GM23248 (cell line): ENCODE measurements around the gene ADCY2. TPM values are rescaled to one million over a fixed set of nuclear protein-coding genes. Genes with fewer than 3 reads are reported as not detected.

Experiments used
- DNase-seq: peaks from one replicate; pipeline ENCODE4 v3.0.0-alpha.2; 2015
- H2AFZ ChIP-seq: fragments of 200-600 bp; sonication (generic); 2 replicates; pipeline ENCODE4 v1.6.1; 2016; ENCODE audit warnings: antibody characterized with exemption
- H3F3A ChIP-seq: fragments of 200-600 bp; sonication (generic); 2 replicates; pipeline ENCODE4 v1.6.1; 2016; ENCODE audit warnings: mild to moderate bottlenecking, antibody characterized with exemption, mixed run types; ENCODE audit not compliant: insufficient read depth
- H3K27ac ChIP-seq: fragments of 200-600 bp; sonication (generic); 2 replicates; pipeline ENCODE4 v1.5.1; 2016; ENCODE audit warnings: mild to moderate bottlenecking
- H3K27me3 ChIP-seq: fragments of 200-600 bp; sonication (generic); replicated peaks from 2 replicates; pipeline ENCODE4 v1.6.1; 2016; ENCODE audit warnings: mild to moderate bottlenecking; ENCODE audit not compliant: insufficient read depth
- H3K36me3 ChIP-seq: fragments of 200-600 bp; sonication (generic); 2 replicates; pipeline ENCODE4 v1.6.1; 2016; ENCODE audit warnings: low read depth, mild to moderate bottlenecking
- H3K4me1 ChIP-seq: fragments of 200-600 bp; sonication (generic); 2 replicates; pipeline ENCODE4 v1.6.1; 2016; ENCODE audit warnings: mild to moderate bottlenecking; ENCODE audit not compliant: insufficient read depth
- H3K4me2 ChIP-seq: fragments of 200-600 bp; sonication (generic); one replicate; pipeline ENCODE4 v1.6.1; 2016; ENCODE audit warnings: mild to moderate bottlenecking; ENCODE audit not compliant: unreplicated experiment
- H3K4me3 ChIP-seq: fragments of 200-600 bp; sonication (generic); 2 replicates; pipeline ENCODE4 v1.5.1; 2016; ENCODE audit warnings: mild to moderate bottlenecking
- H3K79me2 ChIP-seq: fragments of 200-600 bp; sonication (generic); 2 replicates; pipeline ENCODE4 v1.6.1; 2016; ENCODE audit warnings: mild to moderate bottlenecking; ENCODE audit not compliant: insufficient read depth
- H3K9ac ChIP-seq: fragments of 200-600 bp; sonication (generic); 2 replicates; pipeline ENCODE4 v1.6.1; 2016; ENCODE audit warnings: mild to moderate bottlenecking
- H3K9me2 ChIP-seq: fragments of 200-600 bp; sonication (generic); 2 replicates; pipeline ENCODE4 v1.6.1; 2016; ENCODE audit warnings: mixed run types, mild to moderate bottlenecking, moderate library complexity; ENCODE audit not compliant: insufficient read depth
- H3K9me3 ChIP-seq: fragments of 200-600 bp; sonication (generic); one replicate; pipeline ENCODE4 v1.6.1; 2017; ENCODE audit warnings: low read depth
- H4K20me1 ChIP-seq: fragments of 200-600 bp; sonication (generic); 2 replicates; pipeline ENCODE4 v1.6.0; 2016; ENCODE audit not compliant: insufficient read depth
- EZH2 ChIP-seq: fragments of 200-600 bp; sonication (generic); IDR thresholded peaks from 2 replicates; pipeline ENCODE4 v1.6.1; 2018; ENCODE audit warnings: antibody characterized with exemption, mild to moderate bottlenecking; ENCODE audit not compliant: insufficient read depth, poor library complexity, severe bottlenecking
- EZH2phosphoT487 ChIP-seq: fragments of 200-600 bp; sonication (generic); IDR thresholded peaks from 2 replicates; pipeline ENCODE4 v1.6.1; 2018; ENCODE audit warnings: antibody characterized with exemption, moderate library complexity, mild to moderate bottlenecking, low read depth; ENCODE audit not compliant: insufficient read depth
- WGBS, 2 experiments: methylation state at CpG; one replicate each; pipeline ENCODE4 v1.1.6; 2015 to 2017; ENCODE audit warnings: low lambda C conversion rate in 2 of 2, low coverage in 1 of 2; ENCODE audit errors: missing lambda C conversion rate in 2 of 2; 5-methylcytosine and 5-hydroxymethylcytosine counted together
- in situ Hi-C: fragments of 300-500 bp; cut with MboI; formaldehyde crosslinking; loops from 2 replicates; pipeline ENCODE4 v1.15.0; 2020
- polyA plus RNA-seq: library from polyadenylated mRNA; unstranded; fragments of >200 nt; fragmentation: Nextera tagmentation; extraction: Ambion mirVana; gene quantifications from 2 replicates; pipeline ENCODE4 v1.2.1, GENCODE V29; 2016
- total RNA-seq: library from RNA; depleted of rRNA; stranded (reverse); fragments of >200 nt; shearing (Covaris generic); gene quantifications from 2 replicates; pipeline ENCODE4 v1.2.3, GENCODE V29; 2014

ADCY2 gene
- total and polyA plus RNA-seq, 2 experiments from 2014 or later = 0.11 TPM; not detected in 1

DNA sequence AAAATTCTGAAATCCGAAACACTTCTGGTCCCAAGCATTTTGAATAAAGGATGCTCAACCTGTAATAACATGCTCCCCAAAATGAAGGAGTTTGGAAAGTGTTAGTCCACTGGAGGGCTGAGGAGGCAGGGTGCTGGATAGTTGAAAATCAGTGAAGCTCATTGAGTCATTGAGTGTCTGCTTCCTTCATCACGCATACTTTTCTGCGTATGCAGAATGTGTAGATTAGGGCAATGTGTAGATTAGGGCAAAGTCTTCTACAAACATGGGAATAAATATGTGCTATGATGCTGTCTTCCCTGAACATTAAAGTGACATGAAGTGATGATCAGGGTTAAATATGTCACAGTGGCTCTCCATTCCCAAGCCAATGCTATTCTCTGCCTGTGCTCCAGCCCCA, 261.2 kb downstream of the ADCY2 start:
- H2AFZ ChIP-seq = no peak overlapping the region
- H3K79me2 ChIP-seq = no peaks in the 10 kb centered on the region
- no peak overlapping the region for H3K4me2 ChIP-seq
- no peaks in the 10 kb centered on the region for H3K4me1 ChIP-seq
- no peak for DNase-seq
- 70 to 73% methylated on average over 3 of the region's 3 CpGs for WGBS, 2 experiments
- no peak overlapping the region for H3K4me3 ChIP-seq
- no peaks in the 10 kb centered on the region for H3F3A ChIP-seq
- no peak for TF ChIP-seq EZH2
- H4K20me1 ChIP-seq = no peaks in the 10 kb centered on the region
- H3K9ac ChIP-seq = no peak overlapping the region
- no peaks in the 10 kb centered on the region for H3K9me2 ChIP-seq
- H3K27me3 ChIP-seq = no peaks in the 10 kb centered on the region
- no peak overlapping the region for H3K27ac ChIP-seq
- in situ Hi-C loops = no loop called here
- no peaks in the 10 kb centered on the region for H3K9me3 ChIP-seq
- H3K36me3 ChIP-seq = no peaks in the 10 kb centered on the region

- Histone ChIP-seq H3K4me2 (no peak overlapping the region), H3K36me3 (no peaks in the 10 kb centered on the region), H3K4me3 (no peak overlapping the region), H2AFZ (no peak overlapping the region), H4K20me1 (no peaks in the 10 kb centered on the region), H3K9me3 (no peaks in the 10 kb centered on the region), H3K9me2 (no peaks in the 10 kb centered on the region), H3K9ac (no peak overlapping the region), H3K79me2 (no peaks in the 10 kb centered on the region), H3K27ac (no peak overlapping the region), H3K4me1 (no peaks in the 10 kb centered on the region), H3F3A (no peaks in the 10 kb centered on the region), H3K27me3 (no peaks in the 10 kb centered on the region)
- in situ Hi-C loops = no loop called here
- no peak for TF ChIP-seq EZH2
- TF ChIP-seq EZH2phosphoT487 = no peak
- 47 to 59% methylated on average over 4 of the region's 4 CpGs for WGBS, 2 experiments
- DNase-seq = no peak
Observed at GRCh38 chr5:7659420-7659819, 263.5 kb downstream of the ADCY2 start.

- Histone ChIP-seq H3K79me2 (no peaks in the 10 kb centered on the region), H4K20me1 (no peaks in the 10 kb centered on the region), H3K27me3 (no peaks in the 10 kb centered on the region), H3K9me3 (no peaks in the 10 kb centered on the region), H3K4me3 (no peak overlapping the region), H3K36me3 (no peaks in the 10 kb centered on the region), H2AFZ (no peak overlapping the region), H3K4me2 (no peak overlapping the region), H3K9me2 (no peaks in the 10 kb centered on the region), H3F3A (no peaks in the 10 kb centered on the region), H3K9ac (no peak overlapping the region), H3K4me1 (no peaks in the 10 kb centered on the region), H3K27ac (no peak overlapping the region)
- in situ Hi-C loops = no loop called here
- WGBS, 2 experiments = 66 to 74% methylated on average over 6 of the region's 6 CpGs
- TF ChIP-seq EZH2phosphoT487 (no peak), EZH2 (no peak)
- DNase-seq = no peak
Observed at GRCh38 chr5:7662289-7662688, 266.4 kb downstream of the ADCY2 start.

DNA sequence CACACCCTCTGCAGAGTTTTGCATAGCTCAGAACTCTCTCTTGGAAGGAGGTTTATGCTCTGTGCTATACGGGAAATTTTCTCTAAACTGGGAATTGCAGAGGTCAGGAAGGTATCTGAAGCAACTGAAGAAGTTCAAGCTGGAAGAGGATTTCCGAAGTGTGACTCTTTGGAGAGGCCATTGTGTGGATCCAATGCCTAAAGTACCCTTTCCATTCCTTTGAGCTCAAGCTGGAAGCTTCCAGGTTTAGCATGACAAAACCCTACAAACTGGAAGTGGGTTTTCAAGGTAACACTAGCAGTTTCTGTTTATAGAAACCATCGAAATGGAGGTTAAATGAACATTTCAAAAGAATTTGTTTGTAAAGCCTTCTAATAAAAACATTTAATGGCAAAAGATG, 267.9 kb downstream of the ADCY2 start:
- no peaks in the 10 kb centered on the region for H3F3A ChIP-seq
- no peak overlapping the region for H3K27ac ChIP-seq
- no peak overlapping the region for H2AFZ ChIP-seq
- no peaks in the 10 kb centered on the region for H4K20me1 ChIP-seq
- H3K9me2 ChIP-seq = no peaks in the 10 kb centered on the region
- no peak overlapping the region for H3K4me2 ChIP-seq
- TF ChIP-seq EZH2 = no peak
- TF ChIP-seq EZH2phosphoT487 = no peak
- H3K4me3 ChIP-seq = no peak overlapping the region
- no peak overlapping the region for H3K9ac ChIP-seq
- H3K9me3 ChIP-seq = no peaks in the 10 kb centered on the region
- no peaks in the 10 kb centered on the region for H3K36me3 ChIP-seq
- no peaks in the 10 kb centered on the region for H3K27me3 ChIP-seq
- H3K79me2 ChIP-seq = no peaks in the 10 kb centered on the region
- H3K4me1 ChIP-seq = no peaks in the 10 kb centered on the region
- 30 to 38% methylated on average over 3 of the region's 3 CpGs for WGBS, 2 experiments
- in situ Hi-C loops = no loop called here
- no peak for DNase-seq

DNA sequence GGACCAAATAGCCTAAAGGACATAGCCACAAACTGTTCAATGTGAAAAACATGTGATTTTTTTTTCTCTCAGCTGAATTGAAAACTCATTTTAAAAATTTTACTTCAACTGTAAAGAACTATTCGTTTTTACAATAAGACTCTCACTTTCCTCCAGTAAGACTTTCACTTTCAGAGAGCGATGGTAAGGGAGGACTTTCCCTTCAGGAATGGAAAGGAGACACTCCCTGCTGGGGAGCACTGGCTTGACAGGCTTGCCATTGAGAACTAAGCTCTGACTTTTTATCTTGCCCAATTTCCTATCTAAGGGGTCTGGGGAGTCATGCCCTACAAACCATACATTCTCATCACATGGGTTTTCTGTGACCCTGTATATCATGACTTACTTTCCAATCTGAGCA, 268.3 kb downstream of the ADCY2 start:
- TF ChIP-seq EZH2 = no peak
- TF ChIP-seq EZH2phosphoT487 = no peak
- 42 to 61% methylated on average over 2 of the region's 2 CpGs for WGBS, 2 experiments

More for the DNA sequence above, 268.3 kb downstream of the ADCY2 start:
- Histone ChIP-seq H3K4me2 (no peak overlapping the region), H3K4me3 (no peak overlapping the region), H3K27ac (no peak overlapping the region), H2AFZ (no peak overlapping the region), H3K4me1 (no peaks in the 10 kb centered on the region), H3K9ac (no peak overlapping the region), H3K27me3 (no peaks in the 10 kb centered on the region), H4K20me1 (no peaks in the 10 kb centered on the region), H3K79me2 (no peaks in the 10 kb centered on the region), H3K36me3 (no peaks in the 10 kb centered on the region), H3K9me2 (no peaks in the 10 kb centered on the region), H3K9me3 (no peaks in the 10 kb centered on the region), H3F3A (no peaks in the 10 kb centered on the region)
- in situ Hi-C loops = no loop called here
- no peak for DNase-seq
